Activated naive CD8-positive, alpha-beta T cell (primary cell): ENCODE results near the gene HIGD1A.
"Not testable (repeated sequence)": the region's sequence is repeated elsewhere in the genome, so short reads cannot be mapped to it uniquely, and the experiment has no call there.

Experiments
- H3K27ac Mint-ChIP-seq: one replicate; pipeline ENCODE4 v1.8.0; 2021; ENCODE audit warnings: mixed read lengths
- H3K27me3 Mint-ChIP-seq: one replicate; pipeline ENCODE4 v1.8.0; 2021; ENCODE audit warnings: mixed read lengths
- H3K36me3 Mint-ChIP-seq: one replicate; pipeline ENCODE4 v1.8.0; 2021; ENCODE audit warnings: mixed read lengths
- H3K4me1 Mint-ChIP-seq: one replicate; pipeline ENCODE4 v1.8.0; 2021; ENCODE audit warnings: low read depth, mixed read lengths
- H3K4me3 Mint-ChIP-seq: one replicate; pipeline ENCODE4 v1.8.0; 2021; ENCODE audit warnings: mild to moderate bottlenecking, mixed read lengths
- H3K9me3 Mint-ChIP-seq: one replicate; pipeline ENCODE4 v1.8.0; 2021; ENCODE audit warnings: low read depth, mixed read lengths

The HIGD1A gene

GRCh38 chr3:42814914-42815507 is 10.7 kb upstream of the HIGD1A start:
- Mint-ChIP-seq H3K36me3 (no peaks in the 10 kb centered on the region), H3K27me3 (no peaks in the 10 kb centered on the region), H3K27ac (no peak overlapping the region), H3K4me3 (no peak overlapping the region), H3K9me3 (no peaks in the 10 kb centered on the region), H3K4me1 (no peaks in the 10 kb centered on the region)

- Mint-ChIP-seq H3K36me3 (no peaks in the 10 kb centered on the region), H3K4me3 (no peak overlapping the region), H3K27me3 (no peaks in the 10 kb centered on the region), H3K4me1 (no peaks in the 10 kb centered on the region), H3K9me3 (no peaks in the 10 kb centered on the region), H3K27ac (no peak overlapping the region)
Observed at GRCh38 chr3:42814246-42814645, 10.0 kb upstream of the HIGD1A start.

GRCh38 chr3:42811118-42811883 is 7.0 kb upstream of the HIGD1A start:
- H3K36me3 Mint-ChIP-seq, H3K27ac Mint-ChIP-seq, H3K27me3 Mint-ChIP-seq, H3K4me3 Mint-ChIP-seq, H3K9me3 Mint-ChIP-seq, H3K4me1 Mint-ChIP-seq: not testable (repeated sequence)

- H3K36me3 Mint-ChIP-seq, H3K4me3 Mint-ChIP-seq, H3K27ac Mint-ChIP-seq, H3K27me3 Mint-ChIP-seq, H3K9me3 Mint-ChIP-seq, H3K4me1 Mint-ChIP-seq: not testable (repeated sequence)
Observed at GRCh38 chr3:42810706-42811105, 6.4 kb upstream of the HIGD1A start.

GRCh38 chr3:42809202-42809601 is 4.9 kb upstream of the HIGD1A start, which contains the start of gene ACKR2:
Gene ACKR2, plus strand, starts transcription at chr3:42809445. Its CDS starts 55,058 bp downstream, at chr3:42864503.
- H3K36me3 Mint-ChIP-seq = no peaks in the 10 kb centered on the region
- peaks cover 3% of the 10 kb centered on the region for H3K4me1 Mint-ChIP-seq
- peaks cover 3% of the 10 kb centered on the region for H3K27me3 Mint-ChIP-seq
- no peak within 1 kb of the TSS for H3K27ac Mint-ChIP-seq
- H3K4me3 Mint-ChIP-seq = no peak within 1 kb of the TSS
- no peaks in the 10 kb centered on the region for H3K9me3 Mint-ChIP-seq

GRCh38 chr3:42807929-42808328 is 3.6 kb upstream of the HIGD1A start:
- Mint-ChIP-seq H3K36me3 (no peaks in the 10 kb centered on the region), H3K4me3 (no peak overlapping the region), H3K27me3 (peaks cover 3% of the 10 kb centered on the region), H3K27ac (no peak overlapping the region), H3K9me3 (no peaks in the 10 kb centered on the region), H3K4me1 (peaks cover 11% of the 10 kb centered on the region)

- Mint-ChIP-seq H3K4me3 (peak overlapping the region; percentile 97), H3K27ac (no peak overlapping the region), H3K36me3 (no peaks in the 10 kb centered on the region), H3K27me3 (peaks cover 3% of the 10 kb centered on the region), H3K9me3 (no peaks in the 10 kb centered on the region), H3K4me1 (peaks cover 30% of the 10 kb centered on the region)
Observed at GRCh38 chr3:42805141-42805821, 991 bp upstream of the HIGD1A start.

- Mint-ChIP-seq H3K27ac (peak overlapping the region; percentile 92), H3K4me1 (peaks cover 33% of the 10 kb centered on the region), H3K27me3 (peaks cover 3% of the 10 kb centered on the region), H3K4me3 (peak overlapping the region; percentile 97), H3K36me3 (no peaks in the 10 kb centered on the region), H3K9me3 (no peaks in the 10 kb centered on the region)
Observed at GRCh38 chr3:42804831-42805132, 492 bp upstream of the HIGD1A start.

GRCh38 chr3:42803414-42804105 is 730 bp downstream of the HIGD1A start:
- H3K27ac Mint-ChIP-seq = peak overlapping the region; percentile 92
- H3K4me3 Mint-ChIP-seq = peak overlapping the region; percentile 97
- H3K9me3 Mint-ChIP-seq = no peaks in the 10 kb centered on the region
- H3K27me3 Mint-ChIP-seq = peaks cover 3% of the 10 kb centered on the region
- no peaks in the 10 kb centered on the region for H3K36me3 Mint-ChIP-seq
- H3K4me1 Mint-ChIP-seq = peaks cover 38% of the 10 kb centered on the region

GRCh38 chr3:42802876-42803413 is 1.3 kb downstream of the HIGD1A start:
- no peak overlapping the region for H3K27ac Mint-ChIP-seq

GRCh38 chr3:42801784-42802183 is 2.5 kb downstream of the HIGD1A start:
- Mint-ChIP-seq H3K36me3 (no peaks in the 10 kb centered on the region), H3K4me3 (no peak overlapping the region), H3K27ac (no peak overlapping the region)

More at GRCh38 chr3:42802876-42803413, 1.3 kb downstream of the HIGD1A start:
- Mint-ChIP-seq H3K4me1 (peaks cover 38% of the 10 kb centered on the region), H3K36me3 (no peaks in the 10 kb centered on the region), H3K4me3 (peak overlapping the region; percentile 97), H3K27me3 (peaks cover 3% of the 10 kb centered on the region), H3K9me3 (no peaks in the 10 kb centered on the region)

GRCh38 chr3:42801048-42801620 is 3.2 kb downstream of the HIGD1A start:
- no peak overlapping the region for H3K4me3 Mint-ChIP-seq
- H3K27ac Mint-ChIP-seq = no peak overlapping the region
- no peaks in the 10 kb centered on the region for H3K36me3 Mint-ChIP-seq
- peaks cover under 1% of the 10 kb centered on the region for H3K27me3 Mint-ChIP-seq
- no peaks in the 10 kb centered on the region for H3K9me3 Mint-ChIP-seq
- H3K4me1 Mint-ChIP-seq = peaks cover 40% of the 10 kb centered on the region

More at GRCh38 chr3:42801784-42802183, 2.5 kb downstream of the HIGD1A start:
- no peaks in the 10 kb centered on the region for H3K9me3 Mint-ChIP-seq
- H3K4me1 Mint-ChIP-seq = peaks cover 38% of the 10 kb centered on the region
- peaks cover 3% of the 10 kb centered on the region for H3K27me3 Mint-ChIP-seq

GRCh38 chr3:42800251-42800650 is 4.0 kb downstream of the HIGD1A start:
- H3K4me3 Mint-ChIP-seq = no peak overlapping the region
- H3K27me3 Mint-ChIP-seq = no peaks in the 10 kb centered on the region
- no peaks in the 10 kb centered on the region for H3K9me3 Mint-ChIP-seq
- H3K27ac Mint-ChIP-seq = no peak overlapping the region
- peaks cover 44% of the 10 kb centered on the region for H3K4me1 Mint-ChIP-seq
- H3K36me3 Mint-ChIP-seq = no peaks in the 10 kb centered on the region

- Mint-ChIP-seq H3K9me3 (no peaks in the 10 kb centered on the region), H3K27ac (no peak overlapping the region), H3K27me3 (no peaks in the 10 kb centered on the region), H3K4me1 (peaks cover 45% of the 10 kb centered on the region), H3K4me3 (no peak overlapping the region), H3K36me3 (no peaks in the 10 kb centered on the region)
Observed at GRCh38 chr3:42799376-42799775, 4.9 kb downstream of the HIGD1A start.
